AG09319 (cell line): Measurements from ENCODE around the gene SDHB.

ENCODE experiments used
- DNase-seq: peaks from one replicate; pipeline ENCODE4 v3.0.0-alpha.2; 2010; ENCODE audit warnings: low read depth; ENCODE audit errors: extremely low read depth
- CTCF ChIP-seq: IDR thresholded peaks from 2 replicates; pipeline ENCODE4 v1.5.1; 2011; ENCODE audit warnings: low read depth, mild to moderate bottlenecking, inconsistent platforms, low read length, moderate library complexity

SDHB gene

GRCh38 chr1:16986962-16987361 lies 66.9 kb downstream of the SDHB start:
- DNase-seq = no peak

DNA sequence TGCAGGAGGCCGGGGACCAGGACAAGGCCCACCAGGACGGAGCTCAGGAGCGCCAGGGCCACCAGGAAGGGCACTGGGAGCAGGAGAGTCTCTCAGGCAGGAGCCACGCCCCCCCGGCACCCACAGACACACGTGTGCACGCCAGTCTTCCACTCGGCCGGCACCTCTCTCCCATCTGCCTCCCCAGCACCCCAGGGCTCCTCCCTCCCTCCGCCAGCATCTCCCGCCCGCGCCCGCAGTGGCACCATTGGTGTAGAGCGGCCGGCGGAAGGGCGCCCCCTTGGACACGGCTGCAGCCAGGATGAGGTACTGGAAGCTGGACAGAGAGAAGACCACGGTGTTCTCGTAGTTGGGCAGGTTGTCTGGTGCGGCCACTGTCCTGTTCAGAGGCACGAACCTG lies 67.3 kb downstream of the SDHB start:
- TF ChIP-seq CTCF = no peak
- no peak for DNase-seq

More at GRCh38 chr1:16986962-16987361, 66.9 kb downstream of the SDHB start:
- peak; percentile 32 for TF ChIP-seq CTCF

DNA sequence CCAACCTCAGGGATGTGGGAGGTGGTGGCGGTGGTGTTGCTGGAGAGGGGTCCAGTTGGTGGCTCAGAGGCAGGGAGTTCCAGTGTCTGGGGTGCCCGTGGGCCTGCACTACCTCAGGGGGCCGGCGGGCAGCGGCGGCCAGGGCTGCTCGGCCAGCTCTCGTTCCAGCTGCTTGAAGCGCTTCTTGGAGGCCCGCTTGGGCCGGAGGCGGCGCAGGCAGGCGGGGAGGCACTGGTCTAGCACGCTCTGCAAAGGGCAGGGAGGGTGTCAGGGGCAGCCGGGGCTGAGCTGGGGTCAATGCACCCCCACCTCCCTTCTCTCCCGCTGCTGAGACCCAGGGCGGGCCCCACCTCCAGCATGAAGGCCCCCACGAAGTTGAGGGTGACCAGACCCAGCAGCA lies 67.7 kb downstream of the SDHB start:
- TF ChIP-seq CTCF = no peak
- no peak for DNase-seq

- TF ChIP-seq CTCF = no peak
Measured at GRCh38 chr1:16984717-16985116, 69.1 kb downstream of the SDHB start.

GRCh38 chr1:16983649-16984048 lies 70.2 kb downstream of the SDHB start:
- TF ChIP-seq CTCF = no peak
- no peak for DNase-seq

More at GRCh38 chr1:16984717-16985116, 69.1 kb downstream of the SDHB start:
- DNase-seq = peak; percentile 47

DNA sequence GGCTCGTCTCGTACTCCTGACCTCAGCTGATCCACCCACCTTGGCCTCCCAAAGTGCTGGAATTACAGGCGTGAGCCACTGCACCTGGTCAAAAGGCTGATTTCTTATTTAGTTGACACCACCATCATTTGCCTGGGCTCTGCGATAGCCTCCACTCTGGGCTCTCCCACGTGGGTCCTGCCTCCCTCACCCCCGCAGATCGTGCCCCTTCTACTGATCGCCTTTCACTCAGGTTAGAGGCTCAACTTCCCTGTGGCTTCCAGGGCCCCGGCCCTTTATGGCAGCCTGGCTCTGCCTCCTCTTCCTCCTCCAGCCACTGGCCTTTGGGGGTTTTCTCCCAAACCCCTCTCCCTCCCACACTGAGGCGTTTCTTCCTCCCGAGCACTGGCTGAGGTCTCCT lies 70.9 kb downstream of the SDHB start:
- no peak for TF ChIP-seq CTCF
- DNase-seq = no peak

- peak; percentile 36 for DNase-seq
- TF ChIP-seq CTCF = no peak
Measured at GRCh38 chr1:16981269-16981849, 72.5 kb downstream of the SDHB start.
